AG09309 (cell line): Measurements from ENCODE around the gene QSOX2.

ENCODE experiments used
- DNase-seq: peaks from one replicate; pipeline ENCODE4 v3.0.0-alpha.2; 2010; ENCODE audit warnings: low read depth
- H3K4me3 ChIP-seq: 2 replicates; pipeline ENCODE4 v1.5.1; 2011; ENCODE audit warnings: mild to moderate bottlenecking, low read depth, low read length, moderate library complexity; ENCODE audit not compliant: control insufficient read depth
- TF ChIP-seq, protein P1 (sequence below): IDR thresholded peaks from 2 replicates; pipeline ENCODE4 v1.5.1; 2011; ENCODE audit warnings: mild to moderate bottlenecking, low read depth, low read length, inconsistent platforms; ENCODE audit not compliant: insufficient read depth, control insufficient read depth; ENCODE audit errors: missing control alignments

The QSOX2 gene

DNA sequence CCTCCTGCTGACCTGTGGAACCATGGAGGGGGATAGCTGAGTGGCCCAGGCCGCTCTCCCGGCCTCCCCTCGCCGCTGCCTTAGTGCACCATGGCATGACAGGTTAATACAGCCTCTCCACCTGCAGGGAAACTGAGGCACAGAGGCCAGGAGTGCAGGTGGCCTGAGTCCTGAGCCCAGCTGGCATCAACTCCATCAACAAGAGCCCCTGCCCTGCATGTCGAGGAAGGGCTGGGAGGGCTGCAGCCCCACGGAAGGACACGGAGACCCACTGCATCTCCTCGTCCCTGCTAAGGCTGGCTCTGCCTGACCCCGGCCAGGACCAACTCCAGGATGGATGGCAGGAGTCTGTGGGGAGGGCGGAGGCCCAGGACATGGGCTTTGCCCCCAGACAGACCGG, 31.1 kb upstream of the QSOX2 start:
- TF ChIP-seq, protein P1, sequence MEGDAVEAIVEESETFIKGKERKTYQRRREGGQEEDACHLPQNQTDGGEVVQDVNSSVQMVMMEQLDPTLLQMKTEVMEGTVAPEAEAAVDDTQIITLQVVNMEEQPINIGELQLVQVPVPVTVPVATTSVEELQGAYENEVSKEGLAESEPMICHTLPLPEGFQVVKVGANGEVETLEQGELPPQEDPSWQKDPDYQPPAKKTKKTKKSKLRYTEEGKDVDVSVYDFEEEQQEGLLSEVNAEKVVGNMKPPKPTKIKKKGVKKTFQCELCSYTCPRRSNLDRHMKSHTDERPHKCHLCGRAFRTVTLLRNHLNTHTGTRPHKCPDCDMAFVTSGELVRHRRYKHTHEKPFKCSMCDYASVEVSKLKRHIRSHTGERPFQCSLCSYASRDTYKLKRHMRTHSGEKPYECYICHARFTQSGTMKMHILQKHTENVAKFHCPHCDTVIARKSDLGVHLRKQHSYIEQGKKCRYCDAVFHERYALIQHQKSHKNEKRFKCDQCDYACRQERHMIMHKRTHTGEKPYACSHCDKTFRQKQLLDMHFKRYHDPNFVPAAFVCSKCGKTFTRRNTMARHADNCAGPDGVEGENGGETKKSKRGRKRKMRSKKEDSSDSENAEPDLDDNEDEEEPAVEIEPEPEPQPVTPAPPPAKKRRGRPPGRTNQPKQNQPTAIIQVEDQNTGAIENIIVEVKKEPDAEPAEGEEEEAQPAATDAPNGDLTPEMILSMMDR, result no peak
- H3K4me3 ChIP-seq, result no peak overlapping the region
- DNase-seq, result no peak

DNA sequence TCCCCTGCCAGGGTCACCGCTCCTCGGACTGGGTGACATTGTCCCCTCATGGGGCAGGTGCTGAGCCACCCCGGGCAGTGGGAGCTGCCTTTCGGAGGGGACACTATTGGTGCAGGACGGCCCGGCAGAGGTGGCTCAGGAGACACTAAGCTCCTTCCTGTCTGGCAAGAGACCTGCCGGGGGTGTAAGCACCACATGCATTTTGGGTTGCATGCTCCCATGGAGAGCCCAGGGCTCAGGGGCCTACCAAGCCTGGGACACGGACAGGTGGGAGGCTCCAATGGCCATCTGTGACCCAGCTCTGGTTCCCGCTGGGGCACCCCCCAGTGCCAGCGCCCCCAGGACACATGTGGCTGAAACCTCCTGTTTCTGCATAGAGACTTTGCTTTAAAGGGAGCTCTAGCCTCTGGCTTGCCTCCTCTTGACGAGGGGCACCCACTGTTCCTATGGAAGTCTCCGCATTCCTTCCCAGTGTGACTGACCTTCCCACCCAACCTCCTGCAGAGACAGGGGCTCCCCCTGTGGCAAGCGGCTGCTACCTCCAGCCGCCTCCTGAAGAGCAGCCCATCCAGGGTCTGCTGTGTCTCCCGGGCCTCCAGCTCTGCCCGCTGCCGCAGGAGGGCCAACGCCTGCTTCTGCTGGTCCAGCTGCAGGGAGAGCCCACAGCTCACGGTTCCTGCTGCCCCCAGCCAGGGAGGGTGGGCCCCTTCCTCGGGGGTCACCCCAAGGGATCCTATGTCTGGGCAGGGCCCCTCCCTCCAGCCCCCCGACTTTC, 30.2 kb upstream of the QSOX2 start:
- TF ChIP-seq, protein P1, result no peak
- no peak for DNase-seq
- H3K4me3 ChIP-seq, result no peak overlapping the region

DNA sequence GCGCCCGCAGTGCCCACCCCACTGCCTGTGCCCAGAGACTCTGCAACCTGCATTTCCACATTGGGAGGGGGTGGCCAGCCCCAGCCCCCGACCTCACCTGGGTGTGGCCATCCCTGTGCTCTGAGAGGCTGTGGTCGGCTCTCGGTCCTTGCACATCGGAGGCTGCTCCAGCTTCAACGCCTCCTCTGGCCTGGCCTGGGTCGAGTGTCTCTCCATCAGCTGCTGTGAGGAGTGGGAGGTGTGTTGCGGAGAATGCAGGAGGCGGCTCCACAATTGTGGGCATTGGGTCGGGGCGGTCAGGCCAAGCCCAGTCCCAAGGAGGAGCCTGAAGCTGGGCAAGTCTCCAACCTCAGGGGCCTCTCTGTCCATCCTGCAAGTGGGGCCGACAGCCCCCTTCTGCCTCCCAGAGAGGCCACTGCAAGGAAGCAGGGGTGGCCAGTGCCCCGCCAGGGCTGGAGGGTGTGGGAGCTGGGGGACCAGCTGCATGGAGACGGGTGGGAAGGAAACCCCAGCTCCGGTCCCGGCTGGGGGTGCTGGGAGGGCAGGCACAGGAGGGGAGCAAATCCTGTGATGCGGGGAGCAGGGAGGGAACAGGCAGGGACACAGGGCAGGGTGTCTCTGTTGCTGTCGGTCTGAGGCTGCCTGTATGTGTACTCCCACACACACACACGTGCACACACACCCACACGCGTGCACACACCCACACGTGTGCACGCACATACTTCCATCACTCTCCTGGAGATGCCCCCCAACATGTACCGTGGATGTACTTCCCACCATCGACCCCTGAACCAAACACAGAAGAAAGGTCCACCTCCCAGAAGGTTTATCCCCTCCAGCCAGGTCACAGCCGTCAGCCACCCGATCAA, 29.4 kb upstream of the QSOX2 start:
- TF ChIP-seq, protein P1, result no peak
- DNase-seq, result no peak
- H3K4me3 ChIP-seq, result no peak overlapping the region

DNA sequence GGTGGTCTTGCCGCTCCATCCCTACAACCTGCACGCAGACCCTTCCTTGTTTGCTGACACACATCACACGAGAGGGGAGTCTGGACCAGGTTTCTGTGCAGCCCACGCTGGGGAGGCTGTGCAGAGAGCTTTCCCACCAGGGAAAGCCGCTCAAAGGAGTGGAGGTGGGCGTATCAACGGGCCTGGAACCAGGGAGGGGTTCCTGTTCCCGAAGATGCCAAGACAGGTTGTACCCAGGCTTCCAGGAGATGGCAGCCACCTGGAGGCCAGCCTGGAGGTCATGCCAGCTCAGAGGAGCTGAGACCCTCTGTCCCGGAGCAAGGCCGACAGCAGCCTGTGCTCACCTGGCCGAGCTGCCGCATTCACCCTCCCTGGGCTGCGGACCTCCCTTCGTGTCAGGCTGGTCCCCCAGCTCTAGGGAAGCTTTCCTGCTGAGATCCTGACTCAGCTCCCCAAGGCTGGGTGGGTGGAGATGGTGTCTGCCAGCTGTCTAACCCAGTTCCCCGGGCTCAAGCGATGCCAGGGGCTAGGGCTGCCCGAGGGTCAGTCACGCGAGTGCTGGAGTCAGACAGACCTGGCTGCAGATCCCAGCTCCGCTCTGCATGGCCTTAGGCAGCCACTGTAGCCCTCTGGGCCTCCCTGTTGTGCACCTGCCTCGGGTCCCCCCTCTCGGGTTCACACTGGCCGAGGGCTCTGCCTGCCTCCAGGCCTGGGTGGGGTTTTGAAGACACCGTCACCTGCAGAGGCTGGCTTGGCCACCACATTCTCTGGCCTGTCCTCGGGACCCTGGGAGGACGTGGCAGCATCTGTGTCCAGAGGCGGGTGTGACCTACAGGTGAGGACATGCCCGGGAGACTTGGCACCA, 28.5 kb upstream of the QSOX2 start:
- DNase-seq, result no peak
- H3K4me3 ChIP-seq, result no peak overlapping the region
- TF ChIP-seq, protein P1, result no peak

DNA sequence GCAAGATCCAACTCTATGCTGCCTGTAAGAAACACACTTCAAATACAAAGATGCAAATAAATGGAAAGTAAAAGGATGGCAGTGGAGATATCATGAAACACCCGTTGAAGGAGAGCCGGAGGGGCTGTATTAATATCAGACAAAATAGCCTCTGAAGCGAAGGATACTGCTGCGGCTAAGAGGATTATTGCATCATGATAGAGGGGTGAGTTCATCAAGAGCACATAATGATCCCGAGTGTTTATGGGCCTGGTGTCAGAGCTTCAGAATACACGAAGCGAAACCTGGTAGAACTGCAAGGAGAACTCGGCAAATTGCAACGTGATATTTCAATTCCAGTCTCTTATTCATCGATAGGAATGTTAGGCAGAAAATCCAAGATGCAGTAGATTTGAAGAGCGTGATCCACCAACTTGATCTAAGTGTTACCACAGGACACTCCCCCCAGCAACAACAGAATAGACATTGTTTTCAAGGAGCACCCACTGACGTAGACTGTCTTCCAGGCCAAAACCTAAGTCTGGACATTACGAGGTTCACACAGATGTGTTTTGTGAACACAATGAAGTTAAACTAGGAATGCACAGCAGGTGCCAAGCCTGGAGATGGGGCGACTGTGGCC, 27.7 kb upstream of the QSOX2 start:
- H3K4me3 ChIP-seq, result no peak overlapping the region
- no peak for DNase-seq
- TF ChIP-seq, protein P1, result no peak

DNA sequence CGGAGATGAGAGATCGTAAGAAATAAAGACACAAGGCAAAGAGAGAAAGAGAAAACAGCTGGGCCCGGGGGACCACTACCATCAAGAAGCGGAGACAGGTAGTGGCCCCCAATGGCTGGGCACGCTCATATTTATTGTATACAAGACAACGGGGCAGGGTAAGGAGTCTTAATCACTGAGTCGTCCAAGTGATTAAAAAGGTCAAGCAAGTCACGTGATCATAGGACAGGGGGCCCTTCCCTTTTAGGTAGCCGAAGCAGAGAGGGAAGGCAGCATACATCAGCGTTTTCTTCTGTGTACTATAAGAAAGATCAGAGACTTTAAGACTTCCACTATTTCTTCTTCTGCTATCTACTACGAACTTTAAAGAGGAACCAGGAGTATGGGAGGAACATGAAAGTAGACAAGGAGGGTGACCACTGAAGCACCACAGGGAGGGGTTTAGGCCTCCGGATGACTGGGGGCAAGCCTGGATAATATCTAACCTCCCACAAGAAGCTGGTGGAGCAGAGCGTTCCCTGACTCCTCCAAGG, 24.6 kb upstream of the QSOX2 start:
- no peak for DNase-seq
- TF ChIP-seq, protein P1, result no peak
- H3K4me3 ChIP-seq, result no peak overlapping the region
